Peyer's patch (tissue), 4 donors: ENCODE data around the gene ZNF70.

Experiments
- POLR2A ChIP-seq, 2 donors: fragments of 450-650 bp; IDR thresholded peaks; one replicate each; pipeline ENCODE4 v1.5.1; 2017; ENCODE audit warnings: antibody characterized with exemption in 2 of 2, mild to moderate bottlenecking in 2 of 2, moderate library complexity in 2 of 2
- TF ChIP-seq, protein P1 (sequence below), 6 experiments: fragments of 450-650 bp in 4 of 6; fragments of 200-600 bp in 2 of 6; sonication (generic) in 1 of 6; IDR thresholded peaks; one replicate each; pipeline ENCODE4 v1.5.1; 2017 to 2019; ENCODE audit warnings: antibody characterized with exemption in 6 of 6, mild to moderate bottlenecking in 3 of 6, moderate library complexity in 1 of 6

- TF ChIP-seq, protein P1, sequence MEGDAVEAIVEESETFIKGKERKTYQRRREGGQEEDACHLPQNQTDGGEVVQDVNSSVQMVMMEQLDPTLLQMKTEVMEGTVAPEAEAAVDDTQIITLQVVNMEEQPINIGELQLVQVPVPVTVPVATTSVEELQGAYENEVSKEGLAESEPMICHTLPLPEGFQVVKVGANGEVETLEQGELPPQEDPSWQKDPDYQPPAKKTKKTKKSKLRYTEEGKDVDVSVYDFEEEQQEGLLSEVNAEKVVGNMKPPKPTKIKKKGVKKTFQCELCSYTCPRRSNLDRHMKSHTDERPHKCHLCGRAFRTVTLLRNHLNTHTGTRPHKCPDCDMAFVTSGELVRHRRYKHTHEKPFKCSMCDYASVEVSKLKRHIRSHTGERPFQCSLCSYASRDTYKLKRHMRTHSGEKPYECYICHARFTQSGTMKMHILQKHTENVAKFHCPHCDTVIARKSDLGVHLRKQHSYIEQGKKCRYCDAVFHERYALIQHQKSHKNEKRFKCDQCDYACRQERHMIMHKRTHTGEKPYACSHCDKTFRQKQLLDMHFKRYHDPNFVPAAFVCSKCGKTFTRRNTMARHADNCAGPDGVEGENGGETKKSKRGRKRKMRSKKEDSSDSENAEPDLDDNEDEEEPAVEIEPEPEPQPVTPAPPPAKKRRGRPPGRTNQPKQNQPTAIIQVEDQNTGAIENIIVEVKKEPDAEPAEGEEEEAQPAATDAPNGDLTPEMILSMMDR (IDR thresholded peaks at IDR 0.05): no peak
- TF ChIP-seq POLR2A (IDR thresholded peaks at IDR 0.05): no peak
Observed at GRCh38 chr22:23704062-23704461, 46.9 kb downstream of the ZNF70 start.
